NCI-H510A treated with DMSO at 0.1 percent for 48 hours (cell line): ENCODE results near the gene CERS5.
A peak's percentile ranks its signal among the peaks of the same experiment; 100 is the strongest.

Source experiments
- DNase-seq: peaks from one replicate; lab custom pipeline; 2025; lab: John Stamatoyannopoulos, UW

Gene CERS5

DNA sequence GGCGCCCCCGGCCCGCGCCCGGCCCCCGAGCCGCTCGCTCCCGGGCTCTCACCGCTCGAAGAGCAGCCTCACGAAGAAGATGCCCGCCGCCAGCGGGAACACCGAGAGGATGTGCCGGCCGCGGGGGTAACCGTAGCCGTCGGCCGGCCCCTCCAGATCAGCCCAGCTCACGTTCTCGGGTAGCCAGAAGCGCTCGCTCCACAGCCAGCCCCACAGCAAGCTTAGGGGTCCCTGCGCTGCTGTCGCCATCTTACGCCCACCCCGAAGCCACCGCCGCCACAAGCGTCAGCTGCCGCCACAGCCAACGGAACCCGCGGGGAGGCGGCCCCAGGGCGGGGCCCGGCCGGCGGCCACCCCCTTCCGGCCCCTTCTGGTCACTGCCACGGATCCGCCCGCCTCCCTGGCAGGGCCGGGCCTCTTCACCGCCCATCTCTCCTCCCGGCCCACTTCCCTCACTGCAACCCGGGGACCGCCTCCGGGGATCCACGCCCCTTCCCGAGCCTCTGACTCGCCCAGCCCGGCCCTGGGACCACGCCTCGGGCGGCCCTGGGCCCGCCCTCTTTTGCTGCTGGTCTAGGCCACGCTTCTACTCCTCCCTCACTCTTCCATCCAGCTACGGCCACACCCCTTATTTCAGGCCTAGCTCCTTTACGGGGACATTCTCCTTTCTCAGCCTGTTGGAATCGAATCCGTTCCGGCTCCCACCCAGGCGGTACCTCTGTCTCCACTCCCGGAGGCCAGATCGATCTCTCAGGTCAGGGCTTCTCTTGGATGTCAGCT, at the start of gene CERS5:
Gene CERS5 (minus strand): TSS at position 321 of the 780 bp plus-strand sequence. CDS start 72 bp downstream, at position 249.
- DNase-seq, result peak; percentile 98

GRCh38 chr12:50215033-50215432, 47.9 kb upstream of the CERS5 start:
- no peak for DNase-seq

GRCh38 chr12:50214018-50214417, 46.8 kb upstream of the CERS5 start:
- no peak for DNase-seq

DNA sequence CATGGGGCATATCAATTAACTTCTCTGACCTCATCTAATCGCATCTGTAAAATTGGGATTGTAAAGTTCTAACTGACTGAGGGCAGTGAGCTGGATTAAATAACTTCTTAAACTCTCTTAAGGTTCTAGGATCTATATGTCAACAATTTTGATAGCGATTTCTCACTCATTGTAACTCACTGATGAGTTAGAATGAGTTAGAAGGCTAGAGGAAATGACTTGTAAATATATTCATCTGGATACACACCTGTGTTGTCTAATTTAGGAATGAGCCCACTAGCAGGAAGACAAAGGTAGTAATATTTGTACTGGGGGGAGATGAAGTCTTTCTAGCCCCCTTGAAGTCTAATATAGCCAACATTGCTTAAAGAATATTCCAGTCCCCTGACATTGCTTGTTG, 46.3 kb upstream of the CERS5 start:
- no peak for DNase-seq

DNA sequence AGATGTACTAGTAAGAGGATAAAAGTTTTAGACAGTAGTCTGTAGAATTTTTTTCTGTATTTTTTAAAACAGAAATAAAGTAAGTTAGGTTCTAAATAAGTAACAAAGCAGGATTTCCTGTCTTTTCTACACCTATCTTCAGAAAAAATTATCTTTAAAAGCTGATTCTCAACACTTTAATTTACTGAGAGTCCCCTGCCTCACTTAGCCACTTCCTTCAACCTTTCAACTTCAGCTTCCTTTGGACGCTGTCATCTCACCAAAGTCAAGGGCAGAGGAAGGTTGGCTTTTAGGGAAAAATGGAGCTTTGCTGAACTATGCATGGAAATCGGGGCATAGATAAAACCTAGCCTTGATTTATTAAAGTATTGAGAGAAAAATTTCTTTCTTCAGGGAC, 44.9 kb upstream of the CERS5 start:
- DNase-seq, result no peak

GRCh38 chr12:50211392-50212070, 44.4 kb upstream of the CERS5 start:
- DNase-seq, result no peak

DNA sequence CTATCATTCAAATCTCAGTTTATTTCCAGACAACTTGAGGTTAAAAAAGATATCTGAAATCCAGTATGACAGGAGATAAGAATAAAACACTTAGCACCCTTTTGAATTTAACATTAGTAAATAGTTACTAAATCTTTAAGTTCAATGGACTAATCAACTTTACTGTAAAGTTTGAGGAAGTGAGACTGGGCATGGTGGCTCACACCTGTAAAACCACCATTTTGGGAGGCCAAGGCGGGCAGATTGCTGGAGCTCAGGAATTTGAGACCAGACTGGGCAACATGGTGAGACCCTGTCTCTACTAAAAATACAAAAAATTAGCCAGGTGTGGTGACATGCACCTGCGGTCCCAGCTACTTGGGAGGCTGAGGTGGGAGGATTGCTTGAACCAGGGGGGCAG, 40.3 kb upstream of the CERS5 start:
- DNase-seq, result no peak

- no peak for DNase-seq
These were observed 38.5 kb upstream of the CERS5 start for GRCh38 chr12:50205648-50206047.

- DNase-seq, result no peak
These were observed 36.5 kb upstream of the CERS5 start for GRCh38 chr12:50203691-50204090.

- peak; percentile 54 for DNase-seq
These were observed 34.9 kb upstream of the CERS5 start for GRCh38 chr12:50201987-50202521.

- no peak for DNase-seq
These were observed 33.5 kb upstream of the CERS5 start for GRCh38 chr12:50200552-50201273.

DNA sequence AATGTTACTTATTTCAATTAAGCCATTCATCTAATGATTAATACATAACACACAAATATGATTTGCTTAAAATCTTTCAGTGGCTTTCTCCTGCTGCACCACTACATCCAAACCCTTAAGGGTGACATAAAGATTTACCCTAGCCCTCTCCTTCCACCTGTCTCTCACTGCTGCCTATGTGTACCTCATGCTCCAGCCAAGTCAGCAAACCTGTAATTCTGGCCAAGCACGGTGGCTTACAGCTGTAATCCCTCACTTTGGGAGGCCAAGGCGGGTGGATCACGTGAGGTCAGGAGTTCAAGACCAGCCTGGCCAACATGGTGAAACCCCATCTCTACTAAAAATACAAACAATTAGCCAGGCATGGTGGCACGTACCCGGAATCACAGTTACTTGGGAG, 31.7 kb upstream of the CERS5 start:
- DNase-seq, result no peak

DNA sequence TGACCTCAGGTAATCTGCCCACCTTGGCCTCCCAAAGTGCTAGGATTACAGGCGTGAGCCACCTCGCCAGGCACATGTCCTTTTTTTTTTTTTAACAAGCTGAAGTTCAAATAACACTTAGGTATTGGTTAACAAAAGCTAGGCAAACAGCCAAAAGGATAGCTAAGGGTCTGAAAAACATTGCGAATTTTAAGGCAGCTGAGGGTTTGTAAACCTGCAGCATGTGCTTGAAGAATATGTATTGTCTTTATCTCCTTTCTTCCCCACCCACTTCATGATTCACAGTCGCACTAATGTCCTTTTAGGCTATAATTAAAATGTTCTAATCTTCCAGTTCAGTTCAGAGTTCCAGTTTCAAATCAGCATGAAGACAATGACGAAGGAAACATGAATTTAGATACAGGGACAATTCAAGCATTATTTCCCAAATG, 30.1 kb upstream of the CERS5 start:
- no peak for DNase-seq

GRCh38 chr12:50196537-50196936, 29.4 kb upstream of the CERS5 start:
- DNase-seq, result no peak

GRCh38 chr12:50195832-50196231, 28.7 kb upstream of the CERS5 start:
- no peak for DNase-seq

GRCh38 chr12:50192908-50193307, 25.7 kb upstream of the CERS5 start:
- no peak for DNase-seq

GRCh38 chr12:50192236-50192635, 25.1 kb upstream of the CERS5 start:
- DNase-seq, result no peak

DNA sequence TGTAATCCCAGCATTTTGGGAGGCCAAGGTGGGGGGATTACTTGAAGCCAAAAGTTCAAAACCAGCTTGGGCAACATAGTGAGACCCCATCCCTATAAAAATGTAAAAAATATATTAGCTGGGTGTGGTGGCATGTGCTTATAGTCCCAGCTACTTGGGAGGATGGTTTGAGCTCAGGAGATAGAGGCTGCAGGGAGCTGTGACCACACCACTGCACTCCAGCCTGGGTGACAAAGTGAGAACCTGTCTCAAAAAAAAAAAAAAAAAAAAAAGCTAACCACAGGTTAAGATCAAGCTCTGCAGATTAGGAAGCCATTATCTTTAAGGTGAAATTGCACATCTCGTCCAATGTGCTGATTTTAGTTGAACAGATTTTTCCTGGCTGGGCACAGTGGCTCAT, 23.7 kb upstream of the CERS5 start:
- no peak for DNase-seq

DNA sequence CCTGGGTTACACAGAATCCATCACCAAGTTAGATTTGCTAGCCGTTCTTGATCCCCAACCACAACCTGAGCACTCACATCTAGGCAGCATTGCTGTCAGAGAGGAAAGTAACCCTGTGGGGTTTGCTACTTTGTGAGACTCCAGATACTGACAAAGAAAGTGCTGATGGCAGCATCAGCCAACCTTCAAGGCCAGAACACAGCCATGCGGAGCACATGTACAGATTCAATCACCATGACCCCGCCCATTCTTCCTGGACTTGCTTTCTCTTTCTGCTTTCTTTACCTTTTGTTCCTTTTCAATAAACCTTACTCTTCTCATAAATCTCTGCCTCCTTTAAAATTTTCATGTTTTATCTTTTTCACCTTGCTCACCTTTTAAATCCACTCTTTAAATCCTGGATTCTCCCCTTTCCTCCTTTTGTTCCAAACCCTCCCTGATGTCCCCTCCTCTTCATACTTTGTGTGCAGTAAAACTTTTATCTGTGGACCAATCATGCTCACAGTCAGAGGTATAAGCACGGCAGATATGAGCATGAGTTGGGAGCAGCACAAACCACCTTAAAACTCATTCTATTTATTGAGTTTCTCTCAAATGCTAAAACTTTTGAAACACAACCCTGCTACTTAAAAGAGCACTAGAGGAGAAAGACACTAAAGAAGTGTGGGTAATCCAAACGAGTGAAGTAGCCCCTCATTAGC, 21.9 kb upstream of the CERS5 start:
- DNase-seq, result no peak

DNA sequence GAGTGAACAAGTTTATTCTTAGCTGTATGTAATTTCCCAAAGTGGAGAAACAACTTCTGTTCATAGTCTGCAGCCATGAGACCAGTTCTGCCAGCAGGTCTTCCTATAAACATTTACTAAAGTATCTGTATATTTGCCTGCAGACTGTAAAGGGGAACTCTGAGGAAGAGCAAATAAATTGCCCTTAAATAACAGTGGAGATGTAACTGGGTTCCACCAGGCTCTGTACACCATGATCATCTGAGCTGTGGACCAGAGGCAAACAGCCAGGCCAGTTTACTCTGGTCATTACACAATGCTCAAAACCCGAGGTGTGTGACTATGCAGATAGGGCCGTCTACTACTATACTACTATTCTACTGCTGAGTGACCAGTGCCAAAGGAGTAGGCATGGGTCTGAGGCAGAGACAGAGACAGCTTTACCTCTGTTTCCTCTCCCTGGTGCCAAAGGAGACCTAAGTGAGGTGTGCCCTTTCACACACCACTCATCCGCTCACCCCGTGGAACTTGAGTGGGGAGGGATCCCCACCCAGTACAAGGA, 21.1 kb upstream of the CERS5 start:
- DNase-seq, result no peak

GRCh38 chr12:50187084-50187900, 20.1 kb upstream of the CERS5 start:
- no peak for DNase-seq
